GM21526 (cell line): Measurements from ENCODE around the gene ZDHHC11.
"Not testable (repeated sequence)": the region's sequence is repeated elsewhere in the genome, so short reads cannot be mapped to it uniquely, and the experiment has no call there.

Source experiments
- ATAC-seq: cut with Tn5 transposase; IDR thresholded peaks from one replicate; pipeline ENCODE4 v1.9.1; 2021; ENCODE audit warnings: moderate library complexity; ENCODE audit not compliant: unreplicated experiment, low FRiP score

ZDHHC11 gene

DNA sequence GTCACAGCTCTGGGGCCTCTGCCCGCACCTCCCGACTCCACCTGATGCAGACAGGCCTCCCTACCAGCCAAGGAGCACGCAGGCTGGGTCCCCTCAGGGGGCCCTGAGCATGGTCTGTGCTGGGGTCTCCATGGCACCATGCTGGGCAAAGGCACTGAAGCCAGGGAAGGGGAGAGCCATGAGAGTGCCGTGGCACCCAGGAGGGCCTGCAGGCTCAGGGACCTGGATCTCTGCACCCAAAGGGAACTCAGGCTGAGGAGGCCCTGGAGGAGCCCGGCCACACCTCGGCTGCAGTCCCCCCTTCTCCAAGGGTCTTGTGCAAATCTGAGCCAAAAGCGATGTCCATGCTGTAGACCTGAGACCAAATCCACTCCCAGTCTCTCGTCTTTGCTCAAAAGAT lies 98.8 kb downstream of the ZDHHC11 start:
- ATAC-seq = not testable (repeated sequence)

DNA sequence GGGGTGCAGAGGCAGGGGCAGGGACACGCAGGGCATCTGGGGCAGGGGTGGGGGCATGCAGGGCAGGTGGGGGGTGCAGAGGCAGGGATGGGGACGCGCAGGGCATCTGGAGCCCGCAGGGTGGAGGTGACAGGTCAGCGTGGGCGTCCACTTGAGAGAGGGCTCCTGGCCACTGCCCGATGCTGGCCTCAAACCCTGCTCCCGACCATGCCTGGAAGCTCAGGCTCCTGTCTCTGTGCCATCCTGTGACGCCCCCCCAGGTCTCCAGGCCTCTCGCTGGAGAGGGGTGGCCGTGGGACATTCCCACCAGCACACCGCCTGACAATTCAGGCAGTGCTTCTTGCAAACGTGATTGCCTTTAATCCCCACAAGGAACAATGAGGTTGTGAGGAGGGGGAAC lies 99.3 kb downstream of the ZDHHC11 start:
- no peak for ATAC-seq

DNA sequence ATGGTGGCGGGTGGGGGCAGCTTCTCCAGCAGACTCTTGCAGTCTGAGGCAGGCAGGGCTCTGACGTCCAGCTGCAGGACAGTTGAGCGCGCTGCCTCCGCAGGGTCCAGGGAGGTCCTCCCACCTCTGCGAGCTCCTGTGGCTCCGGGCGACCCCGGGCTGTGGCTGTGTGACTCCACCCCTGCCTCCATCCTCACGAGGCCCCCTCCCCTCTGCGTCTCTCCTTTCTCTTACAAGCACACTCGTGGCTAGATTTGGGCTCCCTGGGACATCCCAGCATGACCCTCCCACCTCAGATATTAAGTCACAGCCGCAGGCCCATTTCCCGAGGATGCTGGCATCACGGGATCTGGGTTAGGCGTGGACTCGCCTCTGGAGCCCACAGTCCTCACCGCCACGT lies 100.6 kb downstream of the ZDHHC11 start:
- not testable (repeated sequence) for ATAC-seq

DNA sequence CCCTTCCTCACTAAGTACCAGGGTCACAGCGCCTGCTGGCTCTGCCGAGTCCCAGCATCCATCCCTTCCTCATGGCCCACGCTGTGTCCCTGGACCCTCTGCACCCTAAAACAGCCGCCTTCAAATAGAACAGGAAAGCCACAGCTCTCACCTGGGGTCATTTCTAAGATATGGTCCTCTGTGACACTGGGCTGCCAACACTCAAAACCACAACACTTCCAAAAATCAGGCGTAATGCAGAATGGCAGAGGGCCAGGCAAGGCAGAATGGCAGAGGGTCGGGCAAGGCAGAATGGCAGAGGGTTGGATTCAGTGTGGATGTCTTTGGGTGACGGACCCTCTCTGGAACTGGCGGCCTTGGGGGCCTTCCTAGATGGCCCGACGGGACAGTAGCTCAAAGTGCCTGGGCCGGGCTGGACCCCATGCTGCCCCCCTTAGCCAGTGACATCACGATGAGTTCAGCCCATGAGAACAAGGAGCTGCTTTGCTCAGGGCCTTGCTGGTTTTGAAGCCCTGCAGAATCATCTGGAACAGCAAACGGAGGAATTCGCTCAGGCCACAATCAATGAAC lies 101.6 kb downstream of the ZDHHC11 start:
- ATAC-seq = no peak

DNA sequence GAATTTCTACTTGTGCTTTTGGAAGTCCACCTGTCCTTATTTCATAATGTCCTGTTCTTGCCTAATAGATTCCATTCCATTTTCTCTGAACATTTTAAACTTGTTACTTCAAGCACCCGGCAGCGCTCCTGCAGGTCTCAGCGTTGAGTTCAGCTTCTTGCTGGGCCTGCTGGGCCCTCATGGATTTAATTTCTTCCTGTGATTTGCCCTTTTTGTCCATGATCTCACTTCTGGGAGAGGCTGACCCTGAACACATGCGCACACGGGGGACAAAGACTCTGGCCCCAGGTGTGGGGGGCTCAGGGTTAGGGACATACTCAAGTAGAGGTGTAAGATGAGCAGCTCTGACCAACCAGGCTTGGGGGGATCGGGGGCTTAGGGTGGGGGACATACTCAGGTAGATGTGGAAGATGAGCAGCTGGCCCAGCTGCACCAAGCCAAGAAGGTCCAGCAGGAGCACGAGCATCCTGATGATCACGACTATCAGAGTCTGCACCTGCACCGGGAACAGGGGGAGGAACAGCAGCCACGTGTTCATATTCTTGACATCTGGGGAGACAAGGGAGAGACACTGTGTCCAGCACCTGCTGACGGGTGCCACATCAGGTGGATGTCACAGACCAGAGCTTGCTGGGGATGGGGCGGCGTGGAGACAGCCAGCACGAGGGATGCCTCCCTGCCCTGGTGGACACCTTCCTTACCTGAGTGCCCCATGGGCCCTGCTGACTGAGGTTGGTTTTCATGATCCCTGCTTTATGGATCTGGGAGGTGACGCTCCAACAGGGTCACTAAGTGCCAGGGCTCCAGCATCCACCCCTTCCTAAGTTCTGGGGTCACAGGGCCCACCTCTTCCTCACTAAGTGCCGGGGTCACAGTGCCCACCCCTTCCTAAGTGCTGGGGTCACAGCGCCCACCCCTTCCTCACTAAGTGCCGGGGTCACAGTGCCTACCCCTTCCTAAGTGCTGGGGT lies 102.5 kb downstream of the ZDHHC11 start:
- ATAC-seq = not testable (repeated sequence)

DNA sequence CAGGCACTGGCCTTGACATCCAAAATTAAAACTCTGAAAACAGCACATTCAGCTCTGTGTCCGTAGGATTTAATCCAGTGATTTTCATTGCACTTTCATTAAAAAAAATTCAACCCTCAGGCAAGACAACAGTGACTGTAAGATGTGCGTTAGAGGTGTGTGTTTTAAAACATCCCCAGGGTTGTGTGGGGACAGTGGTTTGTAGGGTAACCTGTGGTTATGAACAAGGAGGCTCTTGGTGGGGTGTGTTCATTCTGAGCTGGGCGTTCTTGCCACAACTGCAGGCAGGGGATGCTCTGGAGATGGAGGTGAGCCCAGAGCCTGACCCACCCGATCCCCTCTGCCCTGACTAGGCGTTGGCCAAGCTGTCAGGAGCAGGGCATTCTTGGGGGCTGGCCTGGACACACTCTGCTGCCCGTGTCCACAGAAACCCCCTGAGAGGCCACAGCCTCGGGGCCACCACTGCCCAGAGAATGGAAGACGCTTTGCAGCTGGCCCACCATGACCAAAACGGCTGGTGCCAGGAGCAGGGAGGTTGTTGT lies 103.4 kb downstream of the ZDHHC11 start:
- not testable (repeated sequence) for ATAC-seq

DNA sequence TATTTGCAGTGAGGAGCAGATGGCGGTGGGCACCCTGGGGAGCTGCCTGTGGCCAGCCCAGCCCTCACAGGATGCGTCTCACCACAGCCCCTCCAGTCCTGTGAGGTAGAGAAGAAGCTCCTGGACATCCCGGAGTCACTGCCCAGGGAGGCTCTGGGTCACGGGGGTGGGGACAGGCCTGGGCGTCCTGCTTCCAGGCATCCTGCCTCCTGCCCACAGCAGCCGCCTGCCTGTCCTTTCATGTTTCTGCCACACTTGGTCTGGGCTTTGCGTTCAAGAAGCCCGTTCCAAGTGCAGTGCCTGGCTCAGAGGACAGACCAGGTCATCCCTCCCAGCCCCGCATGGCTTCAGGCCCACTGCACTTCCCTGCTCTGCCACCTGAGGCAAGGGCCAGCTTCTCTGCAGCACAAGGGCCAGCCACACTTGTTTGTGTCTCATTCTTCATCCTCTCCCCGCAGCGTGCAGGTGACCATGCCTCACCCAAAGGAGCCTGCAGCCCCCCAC lies 104.5 kb downstream of the ZDHHC11 start:
- ATAC-seq = no peak
